HG03354 (cell line): Measurements from ENCODE around the gene TBC1D2B.
"Not testable (repeated sequence)": the region's sequence is repeated elsewhere in the genome, so short reads cannot be mapped to it uniquely, and the experiment has no call there.

Experiments
- ATAC-seq: cut with Tn5 transposase; IDR thresholded peaks from one replicate; pipeline ENCODE4 v1.9.1; 2021; ENCODE audit warnings: mild to moderate bottlenecking; ENCODE audit not compliant: unreplicated experiment, poor library complexity, severe bottlenecking

Gene TBC1D2B

GRCh38 chr15:77981281-77982126 lies 96.0 kb downstream of the TBC1D2B start:
- no peak for ATAC-seq

- not testable (repeated sequence) for ATAC-seq
Observed at GRCh38 chr15:77980674-77981073, 96.8 kb downstream of the TBC1D2B start.

GRCh38 chr15:77980098-77980497 lies 97.4 kb downstream of the TBC1D2B start:
- ATAC-seq: no peak

GRCh38 chr15:77979157-77979556 lies 98.4 kb downstream of the TBC1D2B start:
- ATAC-seq: not testable (repeated sequence)

- not testable (repeated sequence) for ATAC-seq
Observed at GRCh38 chr15:77978759-77979145, 98.8 kb downstream of the TBC1D2B start.

GRCh38 chr15:77977903-77978758 lies 99.4 kb downstream of the TBC1D2B start:
- ATAC-seq: not testable (repeated sequence)

GRCh38 chr15:77976760-77977525 lies 100.6 kb downstream of the TBC1D2B start:
- ATAC-seq: not testable (repeated sequence)

- ATAC-seq: not testable (repeated sequence)
Observed at GRCh38 chr15:77976095-77976450, 101.4 kb downstream of the TBC1D2B start.

GRCh38 chr15:77975332-77976094 lies 102.0 kb downstream of the TBC1D2B start:
- ATAC-seq: no peak

- ATAC-seq: no peak
Observed at GRCh38 chr15:77974416-77975331, 102.8 kb downstream of the TBC1D2B start.

GRCh38 chr15:77974098-77974414 lies 103.5 kb downstream of the TBC1D2B start:
- no peak for ATAC-seq

GRCh38 chr15:77973273-77974097 lies 104.0 kb downstream of the TBC1D2B start:
- not testable (repeated sequence) for ATAC-seq

- ATAC-seq: not testable (repeated sequence)
Observed at GRCh38 chr15:77972706-77973105, 104.8 kb downstream of the TBC1D2B start.

GRCh38 chr15:77971875-77972274 lies 105.6 kb downstream of the TBC1D2B start:
- not testable (repeated sequence) for ATAC-seq

GRCh38 chr15:77970813-77971360 lies 106.6 kb downstream of the TBC1D2B start:
- not testable (repeated sequence) for ATAC-seq

GRCh38 chr15:77969055-77969454 lies 108.5 kb downstream of the TBC1D2B start:
- no peak for ATAC-seq

- no peak for ATAC-seq
Observed at GRCh38 chr15:77967798-77968197, 109.7 kb downstream of the TBC1D2B start.
